22Rv1 (cell line): ENCODE measurements around the gene B4GALT6.

Source experiments
- CTCF ChIP-seq: fragments of 450-650 bp; IDR thresholded peaks from 2 replicates; pipeline ENCODE4 v1.5.1; 2017; ENCODE audit warnings: mild to moderate bottlenecking
- ZFX ChIP-seq: fragments of 450-650 bp; IDR thresholded peaks from 2 replicates; pipeline ENCODE4 v1.6.1; 2017; ENCODE audit warnings: antibody characterized with exemption, borderline replicate concordance

- TF ChIP-seq CTCF (no peak), ZFX (no peak)
Observed at GRCh38 chr18:31648966-31649429, 35.4 kb downstream of the B4GALT6 start.
